GM18907 (cell line): Measurements from ENCODE around the gene CNTROB.

ENCODE experiments used
- ATAC-seq: cut with Tn5 transposase; IDR thresholded peaks from one replicate; pipeline ENCODE4 v1.9.1; 2021; ENCODE audit warnings: mild to moderate bottlenecking, moderate library complexity; ENCODE audit not compliant: unreplicated experiment

CNTROB gene

GRCh38 chr17:7931709-7932482 is at the start of gene CNTROB, which contains the start of gene TRAPPC1:
Gene CNTROB (plus strand): TSS chr17:7932206. CDS start chr17:7933080, 874 bp downstream.
Gene TRAPPC1 (minus strand): TSS chr17:7931946. CDS start chr17:7931829, 117 bp downstream.
- ATAC-seq = peak; percentile 90

GRCh38 chr17:7882629-7883028 is 49.4 kb upstream of the CNTROB start:
- ATAC-seq = no peak

GRCh38 chr17:7883781-7884386 is 48.1 kb upstream of the CNTROB start:
- ATAC-seq = no peak

DNA sequence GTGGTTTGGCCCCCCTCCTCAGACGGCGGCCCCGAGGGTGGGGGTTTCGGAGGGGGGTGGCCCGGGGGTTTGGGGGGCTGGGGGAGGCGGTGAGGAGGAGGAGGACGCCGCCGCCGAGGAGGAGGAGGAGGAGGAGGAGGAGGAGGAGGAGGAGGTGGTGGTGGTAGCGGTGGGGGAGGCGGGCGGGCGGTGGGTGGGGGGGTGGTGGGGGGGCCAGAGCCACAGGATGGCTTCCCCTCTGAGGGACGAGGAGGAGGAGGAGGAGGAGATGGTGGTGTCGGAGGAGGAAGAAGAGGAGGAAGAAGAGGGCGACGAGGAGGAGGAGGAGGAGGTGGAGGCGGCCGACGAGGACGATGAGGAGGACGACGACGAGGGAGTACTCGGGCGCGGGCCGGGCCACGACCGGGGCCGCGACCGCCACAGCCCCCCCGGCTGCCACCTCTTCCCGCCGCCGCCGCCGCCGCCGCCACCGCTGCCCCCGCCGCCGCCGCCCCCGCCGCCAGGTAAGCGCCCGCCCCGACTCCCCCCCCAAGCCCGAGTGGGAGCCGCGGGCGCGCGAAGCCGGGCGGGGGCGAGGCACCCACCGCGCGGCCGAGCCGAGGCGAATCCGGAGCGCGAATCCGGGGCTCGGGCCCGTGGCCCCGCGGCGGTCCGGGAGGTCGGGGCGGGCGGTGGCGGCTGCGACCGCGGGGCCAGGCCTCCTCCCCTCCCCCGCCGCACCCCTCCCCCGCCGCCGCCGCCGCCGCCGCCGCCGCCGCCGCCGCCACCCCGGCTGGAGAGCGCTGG is 47.2 kb upstream of the CNTROB start:
- ATAC-seq = no peak

DNA sequence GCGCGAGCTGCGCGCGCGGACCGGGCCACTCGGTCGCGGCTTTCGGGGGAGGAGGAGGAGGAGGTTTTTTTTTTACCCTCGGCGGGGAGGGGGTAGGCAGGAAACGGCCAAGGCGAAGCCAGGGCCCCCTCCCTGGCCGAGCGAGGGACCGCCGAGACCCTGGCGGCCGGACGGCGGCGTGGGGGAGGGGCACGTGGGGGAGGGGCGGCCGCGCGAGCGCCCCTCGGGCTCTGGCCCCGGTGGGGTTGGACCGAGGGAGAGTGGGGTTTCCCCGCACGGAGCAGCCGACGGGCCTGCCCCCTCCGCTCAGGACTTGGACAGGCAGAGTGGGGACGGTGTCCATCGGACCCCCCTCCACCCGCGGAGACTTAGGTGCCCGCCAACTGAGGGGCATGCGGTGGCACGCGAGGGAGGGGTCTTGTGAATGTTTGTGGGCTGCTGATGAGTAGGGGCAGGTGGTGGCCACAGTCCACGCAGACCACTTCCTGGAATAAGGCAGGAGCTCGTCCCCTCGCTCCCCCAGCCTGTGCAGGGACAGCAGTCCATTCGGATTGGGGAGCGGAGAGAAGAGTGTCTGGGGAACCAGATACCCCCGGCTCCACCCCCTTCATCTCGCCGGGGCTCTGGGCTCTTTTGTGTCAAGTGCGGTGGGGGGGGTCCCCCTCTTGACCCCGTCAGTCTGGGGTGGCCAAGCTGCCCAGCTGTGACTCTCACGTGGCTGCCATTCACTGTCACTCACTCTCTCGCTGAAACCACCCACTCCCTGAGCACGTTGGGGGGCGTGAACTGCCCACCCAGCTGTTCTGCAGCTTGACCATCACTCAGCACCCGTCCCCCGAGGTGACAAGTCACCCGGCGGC is 46.4 kb upstream of the CNTROB start:
- ATAC-seq = no peak

- ATAC-seq = no peak
Observed at GRCh38 chr17:7886227-7887037, 45.6 kb upstream of the CNTROB start.

DNA sequence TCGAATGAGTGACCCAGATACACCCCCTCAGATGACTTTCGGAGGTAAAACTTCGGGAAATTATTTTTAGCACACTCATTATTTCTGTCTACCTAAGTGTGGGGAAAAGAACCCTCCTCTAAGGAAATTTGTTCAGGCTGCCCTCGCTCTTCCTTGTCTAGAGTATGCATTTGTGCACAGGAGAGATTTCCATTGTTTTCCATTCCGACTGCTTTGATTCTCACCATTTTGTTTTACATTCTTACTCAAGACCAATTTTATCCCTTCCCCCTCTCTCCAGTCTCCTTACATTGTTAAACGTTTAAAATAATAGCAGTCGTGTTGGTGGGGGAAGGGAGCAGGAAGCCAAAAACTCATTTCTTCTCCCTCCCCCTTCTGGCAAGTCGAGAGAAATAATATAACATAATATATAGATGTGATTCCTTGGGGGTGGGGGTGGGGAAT is 44.9 kb upstream of the CNTROB start:
- no peak for ATAC-seq

DNA sequence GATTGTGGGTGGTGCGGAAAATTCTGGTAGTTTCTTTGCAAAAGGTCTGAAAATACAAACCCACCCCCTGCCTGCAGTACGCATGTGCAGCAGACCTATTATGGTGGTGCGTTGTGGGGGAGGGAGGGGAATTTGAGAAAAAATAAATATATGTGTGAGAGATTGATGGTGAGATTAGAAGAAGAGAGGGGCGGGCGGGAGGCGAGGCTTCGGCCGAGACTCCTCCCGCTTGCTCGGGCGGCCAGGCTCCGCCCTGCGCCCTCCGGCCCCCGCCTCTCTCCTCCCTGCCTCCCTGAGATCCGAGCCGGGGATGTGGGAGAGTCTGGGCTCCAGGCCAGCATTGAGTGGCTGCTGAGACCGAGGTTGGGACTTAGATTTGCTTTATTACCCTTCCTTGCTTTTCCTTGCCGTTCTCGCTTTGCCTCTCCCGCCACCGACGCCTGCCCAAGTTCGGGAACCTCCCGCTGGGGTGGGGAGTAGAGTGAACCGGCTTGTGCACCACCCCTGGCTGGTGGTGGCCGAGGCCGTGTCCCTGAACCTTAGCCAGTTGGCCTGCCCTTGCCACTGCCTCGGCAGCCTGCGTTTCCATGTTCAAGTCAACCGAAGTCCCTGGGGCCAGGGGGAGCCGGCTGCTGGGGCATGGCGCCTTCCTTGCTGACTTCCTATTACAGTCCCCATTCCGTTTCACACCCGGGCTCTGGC is 44.4 kb upstream of the CNTROB start:
- ATAC-seq = peak; percentile 45

GRCh38 chr17:7888184-7888920 is 43.7 kb upstream of the CNTROB start, which contains the start of gene CHD3:
Gene CHD3 (plus strand): TSS chr17:7888789. CDS start chr17:7889001, 212 bp downstream.
- no peak for ATAC-seq

- no peak for ATAC-seq
Observed at GRCh38 chr17:7889166-7889955, 42.6 kb upstream of the CNTROB start.

DNA sequence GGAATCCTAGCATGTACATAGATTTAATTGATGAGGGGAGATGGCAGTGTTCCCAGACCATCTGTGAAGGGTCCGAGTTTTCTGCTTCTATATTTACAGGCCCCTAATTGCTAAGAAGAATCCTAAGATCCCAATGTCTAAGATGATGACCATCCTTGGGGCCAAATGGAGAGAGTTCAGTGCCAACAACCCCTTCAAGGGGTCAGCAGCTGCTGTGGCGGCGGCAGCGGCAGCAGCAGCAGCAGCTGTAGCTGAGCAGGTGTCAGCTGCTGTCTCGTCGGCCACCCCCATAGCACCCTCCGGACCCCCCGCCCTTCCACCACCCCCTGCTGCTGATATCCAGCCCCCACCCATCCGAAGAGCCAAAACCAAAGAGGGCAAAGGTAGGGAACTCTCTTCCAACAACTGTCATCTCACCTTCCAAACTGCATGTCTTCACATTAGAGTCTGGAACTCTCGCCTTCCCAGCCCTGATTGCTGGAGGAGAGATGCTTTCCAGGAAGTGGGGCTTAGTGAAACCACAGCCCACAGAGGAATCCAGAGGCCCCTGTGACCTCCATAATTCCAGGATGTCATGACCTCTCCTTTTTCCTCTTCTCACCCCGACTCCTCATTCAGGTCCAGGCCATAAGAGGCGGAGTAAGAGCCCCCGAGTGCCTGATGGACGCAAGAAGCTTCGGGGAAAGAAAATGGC is 38.7 kb upstream of the CNTROB start:
- ATAC-seq = no peak

DNA sequence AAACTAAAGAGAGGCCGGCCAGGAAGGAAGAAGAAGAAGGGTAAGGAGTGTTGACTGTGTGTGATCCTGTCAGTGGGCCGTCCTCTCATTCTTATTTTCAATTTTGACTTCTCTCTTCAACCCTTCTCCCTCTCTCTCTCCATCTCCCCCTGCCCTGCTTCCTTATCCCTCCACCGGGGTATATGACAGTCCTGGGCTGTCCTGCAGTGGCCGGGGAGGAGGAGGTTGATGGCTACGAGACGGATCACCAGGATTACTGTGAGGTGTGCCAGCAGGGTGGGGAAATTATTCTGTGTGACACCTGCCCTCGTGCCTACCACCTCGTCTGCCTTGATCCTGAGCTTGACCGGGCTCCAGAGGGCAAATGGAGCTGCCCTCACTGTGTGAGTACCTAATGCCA is 37.8 kb upstream of the CNTROB start:
- no peak for ATAC-seq

- no peak for ATAC-seq
Observed at GRCh38 chr17:7894866-7895265, 37.1 kb upstream of the CNTROB start.

DNA sequence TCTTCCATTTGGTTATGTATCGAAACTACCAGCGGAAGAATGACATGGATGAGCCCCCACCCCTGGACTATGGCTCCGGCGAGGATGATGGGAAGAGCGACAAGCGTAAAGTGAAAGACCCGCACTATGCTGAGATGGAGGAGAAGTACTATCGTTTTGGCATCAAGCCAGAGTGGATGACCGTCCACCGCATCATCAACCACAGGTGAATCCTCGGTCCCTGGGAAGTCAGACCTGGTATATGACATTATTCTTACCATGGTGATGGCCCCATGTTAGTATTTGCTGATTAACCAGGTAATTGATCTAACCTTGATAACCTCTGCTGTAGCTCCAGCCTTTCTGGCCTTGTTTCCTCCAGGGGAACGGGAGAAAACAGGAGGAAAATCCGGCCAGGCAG is 34.9 kb upstream of the CNTROB start:
- ATAC-seq = no peak

DNA sequence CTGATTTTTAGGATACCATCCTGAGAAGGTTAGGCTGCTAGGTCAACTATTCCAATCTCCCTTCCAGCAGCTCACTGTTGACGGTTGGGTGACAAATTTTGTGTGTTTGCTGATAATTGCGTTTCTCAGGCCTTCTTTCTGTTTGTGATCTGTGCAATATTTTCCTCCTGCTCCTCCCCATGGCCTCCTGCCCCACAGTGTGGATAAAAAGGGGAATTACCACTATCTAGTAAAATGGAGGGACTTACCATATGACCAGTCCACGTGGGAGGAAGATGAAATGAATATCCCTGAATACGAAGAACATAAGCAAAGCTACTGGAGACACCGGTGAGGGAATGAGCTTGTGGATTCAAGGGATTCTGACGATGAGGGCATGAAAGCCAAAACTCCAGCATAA is 34.2 kb upstream of the CNTROB start:
- no peak for ATAC-seq

- ATAC-seq = no peak
Observed at GRCh38 chr17:7903154-7904103, 28.6 kb upstream of the CNTROB start.
